ENCODE results near the gene FOSB.
A peak's percentile ranks its signal among the peaks of the same experiment; 100 is the strongest.

Gene FOSB

DNA sequence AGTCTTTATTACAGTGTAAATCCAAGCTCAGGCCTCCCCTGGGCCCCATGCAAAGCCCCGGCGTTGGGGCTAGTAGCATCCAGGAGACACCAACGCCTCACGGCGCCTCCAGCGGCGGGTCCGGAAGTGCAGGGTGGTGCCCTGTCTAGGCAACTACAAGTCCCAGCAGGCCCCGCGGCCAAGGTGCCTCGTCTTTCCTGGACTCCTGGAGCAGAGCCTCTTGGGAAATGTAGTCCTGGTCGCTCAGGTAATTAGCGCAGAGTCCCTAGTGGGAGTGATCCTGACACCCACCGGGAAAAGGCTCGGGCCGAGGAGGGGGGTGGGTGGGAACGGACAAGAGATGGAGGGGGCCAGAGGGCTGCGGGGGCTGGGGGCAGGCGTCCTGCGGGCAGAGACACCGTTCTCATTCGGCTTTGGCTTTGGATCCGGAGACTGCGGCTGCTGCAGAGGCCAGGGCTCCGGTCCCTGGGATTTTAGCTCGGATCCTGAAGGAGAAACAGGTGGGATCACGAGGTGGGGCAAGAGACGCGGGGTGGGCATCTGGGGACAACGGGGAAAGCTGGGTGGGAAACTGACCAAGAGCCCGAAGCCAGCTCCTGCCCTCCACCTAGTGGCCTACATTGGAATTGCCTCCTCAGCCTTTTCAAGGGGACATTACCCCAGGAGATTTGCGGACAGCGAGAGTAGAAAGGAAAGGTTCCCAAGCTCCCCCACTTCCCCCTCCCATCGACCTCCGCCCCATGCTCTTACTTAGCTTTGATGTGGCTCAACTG lies 17.7 kb downstream of the FOSB start:
- DNase-seq, result peak; percentile 88

DNA sequence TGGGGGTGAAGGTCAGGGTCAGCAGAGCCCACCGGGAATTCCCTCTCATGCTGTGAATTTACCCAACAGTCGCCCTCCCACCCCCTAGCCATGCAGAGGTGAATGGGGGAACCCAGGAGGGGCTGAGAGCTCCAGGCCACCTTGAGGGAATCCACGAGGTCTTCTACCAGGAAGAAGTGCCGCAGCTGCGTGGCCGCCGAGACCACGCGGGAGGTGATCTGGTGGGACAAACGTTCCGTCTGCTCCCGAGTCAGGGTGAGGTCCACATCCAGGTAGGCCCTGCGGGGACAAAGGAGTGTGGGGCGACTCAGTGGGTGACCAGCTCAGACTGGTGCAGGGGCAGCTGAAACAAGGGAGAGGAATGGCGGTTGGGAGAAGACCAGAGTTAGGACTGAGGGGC lies 20.9 kb downstream of the FOSB start:
- DNase-seq, result no peak

DNA sequence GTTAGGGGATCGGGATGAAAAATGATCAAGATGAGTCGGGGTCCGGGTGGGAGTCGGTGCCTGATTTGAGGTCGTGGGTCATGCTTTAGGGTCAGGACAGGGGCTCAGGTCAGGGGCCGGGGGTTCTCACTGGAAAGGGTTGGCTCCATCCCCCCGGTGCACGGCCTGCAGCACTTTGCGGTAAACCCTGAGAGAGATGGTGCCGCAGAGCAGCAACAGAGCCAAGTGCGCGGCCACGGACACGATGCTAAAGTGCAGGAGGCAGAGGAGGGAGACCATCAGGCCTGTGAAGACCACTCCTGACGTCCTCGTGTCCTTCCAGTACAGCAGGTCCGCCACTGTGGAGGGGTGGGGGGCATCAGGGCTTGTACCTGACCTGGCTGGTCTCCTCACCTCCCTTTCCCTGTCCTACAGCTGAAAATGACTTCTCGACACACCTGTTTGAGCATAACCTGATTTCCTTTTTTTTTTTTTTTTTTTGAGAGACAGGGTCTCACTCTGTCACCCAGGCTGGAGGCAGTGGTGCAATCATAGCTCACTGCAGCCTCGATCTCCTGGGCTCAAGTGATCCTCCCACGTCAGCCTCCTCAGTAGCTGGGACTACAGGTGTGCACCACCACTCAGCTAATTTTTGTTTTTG lies 21.5 kb downstream of the FOSB start:
- no peak for DNase-seq

DNA sequence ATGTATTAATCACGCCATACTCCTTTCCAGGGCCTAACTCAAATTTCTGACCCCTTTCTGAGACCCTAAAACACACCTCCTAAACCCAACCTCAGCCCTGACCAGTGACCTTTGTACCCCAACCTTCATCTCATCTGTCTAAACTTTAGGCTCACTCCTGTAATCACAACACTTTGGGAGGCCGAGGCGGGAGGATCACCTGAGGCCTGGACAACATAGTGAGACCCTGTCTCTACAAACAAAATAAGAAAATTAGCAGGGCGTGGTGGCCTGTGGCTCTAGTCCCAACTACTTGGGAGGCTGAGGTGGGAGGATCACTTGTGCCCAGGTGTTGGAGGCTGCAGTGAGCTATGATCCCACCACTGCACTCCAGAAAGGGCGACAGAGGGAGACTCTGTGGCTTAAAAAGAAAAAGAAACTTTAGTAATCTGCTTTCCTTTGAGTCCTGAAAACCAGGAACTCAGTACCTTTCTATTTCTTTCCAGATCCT lies 24.4 kb downstream of the FOSB start:
- DNase-seq, result no peak

DNA sequence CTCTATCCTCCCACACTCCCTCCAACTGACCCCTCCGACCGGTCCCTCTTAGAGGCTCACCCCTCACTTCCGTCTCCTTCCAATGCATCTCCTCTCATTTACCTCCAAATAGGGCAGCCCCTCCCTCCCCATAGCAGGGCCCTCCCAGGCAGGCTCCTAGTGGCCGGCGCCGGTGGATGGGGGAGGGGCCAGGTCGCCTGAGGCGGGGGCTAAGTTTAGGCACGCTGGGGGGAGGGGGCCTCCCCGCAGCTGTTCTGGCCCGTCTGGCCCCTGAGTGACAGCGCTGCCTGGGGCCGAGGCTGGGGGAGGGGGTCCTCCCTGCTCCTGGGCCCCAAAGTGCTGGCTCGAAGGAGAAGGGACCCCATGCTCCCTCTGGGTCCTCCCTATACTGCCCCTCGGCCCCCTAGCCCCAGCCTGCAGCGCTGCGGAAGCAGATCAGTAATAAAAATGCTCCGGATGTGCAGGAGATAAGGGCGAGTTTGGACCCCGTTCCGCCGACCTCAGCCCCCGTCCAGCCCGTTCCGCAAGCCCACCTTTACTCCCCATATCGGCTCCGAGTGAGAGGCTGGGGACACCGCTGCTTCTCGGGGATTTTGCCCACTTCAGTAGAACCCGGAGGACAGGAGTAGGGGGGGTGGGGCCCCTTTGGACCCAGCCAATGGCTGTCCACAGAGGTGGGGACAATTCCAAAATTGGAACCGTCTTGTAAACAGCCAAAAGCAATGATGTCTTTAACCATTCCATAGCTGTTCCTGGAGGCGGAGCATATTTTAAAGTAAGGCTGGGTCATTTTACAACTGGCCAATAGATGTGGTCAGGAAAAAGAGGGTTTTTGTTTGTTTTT lies 25.1 kb downstream of the FOSB start:
- DNase-seq, result no peak

DNA sequence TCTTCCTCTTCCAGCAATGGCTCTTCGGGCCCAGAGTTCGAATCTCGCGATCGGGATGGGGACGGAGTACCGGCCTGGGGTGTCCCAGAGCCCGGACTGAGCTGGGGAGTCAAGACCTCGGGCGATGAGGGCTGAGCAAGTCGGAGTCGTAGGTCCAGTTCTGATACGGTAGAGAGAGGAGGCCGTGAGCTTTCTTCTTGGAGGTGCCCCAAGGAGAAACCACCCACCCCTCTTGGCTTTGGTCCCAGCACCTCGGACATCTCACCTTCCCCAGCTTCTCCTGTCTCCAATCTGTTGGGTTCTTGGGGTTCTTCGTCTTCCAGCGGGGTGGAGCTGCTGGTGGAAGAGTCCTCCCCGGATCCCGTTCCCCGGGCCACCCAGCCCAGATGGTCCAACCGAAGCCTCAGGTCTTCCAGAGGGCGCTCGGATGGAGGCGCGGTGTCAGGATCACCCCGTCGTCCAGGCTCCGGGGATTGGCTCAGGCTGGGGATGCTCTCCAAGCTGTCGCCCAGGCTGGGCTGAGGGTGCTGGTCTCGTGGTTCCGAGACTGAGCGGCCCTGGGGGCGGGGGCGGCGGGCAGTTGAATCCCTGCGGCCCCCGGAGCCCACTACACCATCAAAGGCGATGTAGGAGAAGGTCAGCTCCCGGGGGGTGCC lies 26.6 kb downstream of the FOSB start:
- DNase-seq, result no peak

DNA sequence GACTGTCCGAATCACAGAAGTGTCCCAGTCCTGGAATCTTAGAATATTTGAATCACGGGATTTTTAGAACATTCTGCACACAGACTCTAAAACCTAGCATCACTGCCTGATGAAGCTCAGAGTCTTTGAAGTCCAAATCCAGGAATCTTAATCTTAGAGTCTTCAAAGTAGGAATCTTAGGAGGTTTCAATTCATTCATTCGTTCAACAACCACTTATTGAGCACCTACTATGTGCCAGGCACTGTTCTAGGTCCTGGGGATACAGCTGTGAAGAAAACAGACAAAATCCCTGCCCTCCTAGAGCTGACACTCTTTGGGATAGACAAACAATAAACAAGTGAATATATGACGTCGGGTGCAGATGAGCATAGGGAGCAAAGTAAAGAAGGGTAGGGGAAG lies 27.4 kb downstream of the FOSB start:
- DNase-seq, result no peak

DNA sequence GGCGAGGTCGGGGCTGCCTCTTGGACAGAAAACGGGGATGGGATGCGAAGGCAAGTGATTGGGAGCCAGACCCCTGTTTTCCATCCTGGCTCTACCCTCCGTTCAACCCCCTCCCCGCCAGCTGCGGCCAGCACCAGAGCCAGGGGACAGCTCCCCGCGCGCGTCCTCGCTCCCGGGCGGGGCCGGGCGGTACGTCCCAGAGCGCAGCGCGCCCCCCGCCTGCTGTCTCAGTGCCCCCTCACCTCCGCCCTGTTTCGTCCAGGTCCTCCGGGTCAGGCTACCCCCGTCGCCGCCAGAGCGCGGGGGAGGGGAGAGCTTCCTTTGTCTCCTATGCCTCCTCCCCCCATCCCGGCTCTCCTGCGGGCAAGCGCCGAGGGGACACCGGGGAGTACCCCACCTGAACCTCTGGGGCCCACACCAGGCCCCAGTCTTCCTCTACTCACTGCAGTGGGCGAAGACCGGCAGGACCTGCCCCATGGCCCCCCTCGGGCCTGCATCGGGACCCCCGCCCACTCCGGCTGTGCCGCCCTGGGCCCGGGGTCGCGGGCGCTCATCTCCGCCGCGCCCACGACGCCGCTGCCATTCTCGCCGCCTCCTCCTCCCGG lies 28.7 kb downstream of the FOSB start:
- DNase-seq, result no peak

DNA sequence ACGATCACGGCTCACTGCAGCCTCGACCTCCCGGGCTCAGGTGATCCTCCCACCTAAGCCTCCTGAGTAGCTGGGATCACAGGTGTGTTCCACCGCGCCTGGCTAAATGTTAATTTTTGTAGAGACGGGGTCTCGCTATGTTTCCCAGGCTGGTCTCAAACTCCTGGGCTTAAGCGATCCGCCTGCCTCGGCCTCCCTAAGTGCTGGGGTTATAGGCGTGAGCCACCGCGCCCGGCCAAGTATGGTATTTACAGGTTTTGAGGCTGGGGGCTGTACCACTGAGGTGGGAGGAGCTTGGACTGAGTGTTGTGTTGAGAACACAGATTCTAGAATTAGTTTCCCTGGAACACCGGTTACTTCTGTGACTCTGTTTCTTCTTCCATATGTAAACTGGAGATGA lies 30.0 kb downstream of the FOSB start:
- no peak for DNase-seq

DNA sequence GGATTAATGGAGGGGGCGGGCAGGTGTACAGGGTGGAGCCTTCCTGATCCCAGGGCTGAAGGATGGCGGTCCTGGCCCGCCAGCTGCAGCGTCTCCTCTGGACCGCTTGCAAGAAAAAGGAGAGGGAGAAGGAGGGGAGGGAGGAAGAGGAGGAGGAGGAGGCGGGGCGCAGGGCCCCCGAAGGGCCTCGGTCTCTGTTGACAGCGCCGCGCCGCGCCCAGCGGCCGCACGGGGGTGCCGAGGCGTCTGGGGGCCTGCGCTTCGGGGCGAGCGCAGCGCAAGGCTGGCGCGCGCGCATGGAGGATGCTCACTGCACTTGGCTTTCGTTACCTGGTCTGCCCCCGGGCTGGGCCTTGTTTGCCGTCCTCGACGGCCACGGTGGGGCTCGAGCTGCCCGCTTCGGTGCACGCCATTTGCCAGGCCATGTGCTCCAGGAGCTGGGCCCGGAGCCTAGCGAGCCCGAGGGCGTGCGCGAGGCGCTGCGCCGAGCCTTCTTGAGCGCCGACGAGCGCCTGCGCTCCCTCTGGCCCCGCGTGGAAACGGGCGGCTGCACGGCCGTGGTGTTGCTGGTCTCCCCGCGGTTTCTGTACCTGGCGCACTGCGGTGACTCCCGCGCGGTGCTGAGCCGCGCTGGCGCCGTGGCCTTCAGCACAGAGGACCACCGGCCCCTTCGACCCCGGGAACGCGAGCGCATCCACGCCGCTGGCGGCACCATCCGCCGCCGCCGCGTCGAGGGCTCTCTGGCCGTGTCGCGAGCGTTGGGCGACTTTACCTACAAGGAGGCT lies 30.8 kb downstream of the FOSB start, which contains the start of gene PPM1N:
PPM1N (plus strand) TSS at position 33 of the 785 bp plus-strand sequence; CDS start at position 63, 30 bp downstream.
- DNase-seq, result peak; percentile 23

DNA sequence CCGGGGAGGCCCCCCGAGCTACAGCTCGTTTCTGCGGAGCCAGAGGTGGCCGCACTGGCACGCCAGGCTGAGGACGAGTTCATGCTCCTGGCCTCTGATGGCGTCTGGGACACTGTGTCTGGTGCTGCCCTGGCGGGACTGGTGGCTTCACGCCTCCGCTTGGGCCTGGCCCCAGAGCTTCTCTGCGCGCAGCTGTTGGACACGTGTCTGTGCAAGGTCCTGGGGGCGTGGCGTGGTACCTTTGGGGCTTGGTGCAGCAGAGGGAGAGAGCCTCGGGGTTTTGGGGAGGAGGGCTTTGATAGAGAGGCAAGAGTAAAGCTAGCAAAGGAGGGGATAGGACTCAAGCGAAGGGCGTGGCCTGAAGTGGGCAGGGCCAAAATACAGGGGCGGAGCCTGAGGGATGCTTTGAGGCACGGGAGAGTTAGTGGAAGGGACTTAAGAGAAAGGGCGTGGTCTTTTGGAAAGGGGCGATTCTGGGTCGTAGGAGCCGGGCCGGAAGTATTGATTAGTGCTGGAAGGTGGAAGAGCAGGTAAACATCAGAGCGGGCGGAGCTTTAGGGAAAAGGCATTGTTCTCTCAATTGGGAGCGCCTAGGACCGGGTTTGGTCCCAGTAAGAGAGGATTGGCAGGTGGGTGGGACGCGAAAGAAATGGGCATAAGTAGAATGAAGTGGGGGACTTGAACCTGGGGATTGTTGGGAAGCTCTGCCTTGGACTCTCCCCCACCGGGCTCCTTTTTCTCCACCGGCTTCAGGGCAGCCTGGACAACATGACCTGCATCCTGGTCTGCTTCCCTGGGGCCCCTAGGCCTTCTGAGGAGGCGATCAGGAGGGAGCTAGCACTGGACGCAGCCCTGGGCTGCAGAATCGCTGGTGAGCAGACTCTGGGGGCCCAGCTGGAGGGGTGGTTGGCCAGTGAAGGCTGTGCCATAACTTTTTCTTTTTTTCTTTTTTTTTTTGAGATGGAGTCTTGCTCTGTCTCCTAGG lies 31.7 kb downstream of the FOSB start:
- no peak for DNase-seq

DNA sequence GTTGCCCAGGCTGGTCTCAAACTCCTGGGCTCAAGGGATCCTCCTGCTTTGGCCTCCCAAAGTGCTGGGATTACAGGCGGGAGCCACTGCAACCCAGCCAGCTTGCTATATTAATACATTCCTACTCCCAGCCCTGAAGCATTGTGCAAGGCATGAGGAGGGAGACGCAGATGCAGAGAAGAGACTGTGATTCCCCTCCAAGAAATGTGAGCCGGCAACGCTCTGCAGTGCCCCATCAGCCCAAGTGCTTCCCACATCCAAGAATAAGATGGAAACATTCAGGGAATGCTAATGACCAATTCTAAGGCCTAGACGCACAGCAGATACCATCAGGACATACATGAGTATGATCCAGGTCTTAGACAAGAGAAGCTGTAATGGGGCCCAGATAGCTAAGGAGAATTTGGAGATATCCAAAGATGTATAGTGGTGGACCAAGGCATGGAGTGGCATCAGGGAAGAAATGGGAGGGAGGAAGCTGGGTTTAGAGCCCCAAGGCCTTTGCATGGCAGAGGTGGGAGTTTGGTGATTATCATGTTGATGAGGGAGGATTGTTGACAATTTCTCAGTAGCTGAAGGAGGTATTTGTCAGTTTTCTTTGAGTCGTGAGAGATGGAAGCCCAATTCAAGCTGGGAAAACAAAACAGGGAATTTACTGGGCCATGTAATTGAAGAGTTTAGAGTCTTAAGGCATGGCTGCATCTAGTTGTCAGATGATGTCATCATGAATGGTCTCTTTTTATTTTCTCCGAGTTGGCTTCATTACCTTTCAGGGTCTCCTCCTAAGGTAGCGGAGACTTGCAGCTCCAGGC lies 33.3 kb downstream of the FOSB start:
- DNase-seq, result no peak

DNA sequence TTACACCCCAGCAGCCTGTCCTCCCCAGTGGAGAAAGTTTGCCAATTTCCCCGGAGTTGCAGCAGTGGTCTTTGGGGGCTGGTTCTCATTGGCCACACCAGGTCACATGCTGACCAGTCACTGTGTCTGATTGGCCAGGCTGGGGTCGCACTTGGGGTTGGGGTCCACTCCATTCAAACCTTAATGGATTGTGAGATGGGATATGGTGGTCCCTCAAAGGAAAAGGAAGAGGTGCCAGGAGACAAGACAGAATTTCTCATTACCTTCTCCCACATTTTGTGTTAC lies 33.9 kb downstream of the FOSB start:
- DNase-seq, result no peak

DNA sequence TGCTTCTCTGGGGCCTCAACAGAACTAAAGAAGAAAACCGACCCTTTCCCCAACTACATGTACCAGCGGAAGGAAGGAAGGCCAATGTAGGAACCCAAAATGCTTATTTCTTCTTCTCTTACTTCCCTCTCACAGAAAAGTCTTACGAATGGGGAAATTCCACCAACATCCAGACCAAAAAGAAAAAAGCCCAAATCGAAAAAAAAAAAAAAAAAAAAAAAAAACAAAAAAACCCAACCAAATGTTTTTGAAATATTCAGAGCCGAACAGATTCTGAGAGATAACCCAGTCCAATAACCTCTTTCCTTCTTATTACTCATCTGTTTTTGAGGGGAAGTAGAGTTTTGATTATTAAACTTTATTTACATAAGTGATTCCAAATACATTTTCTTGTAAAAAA lies 34.3 kb downstream of the FOSB start:
- no peak for DNase-seq

DNA sequence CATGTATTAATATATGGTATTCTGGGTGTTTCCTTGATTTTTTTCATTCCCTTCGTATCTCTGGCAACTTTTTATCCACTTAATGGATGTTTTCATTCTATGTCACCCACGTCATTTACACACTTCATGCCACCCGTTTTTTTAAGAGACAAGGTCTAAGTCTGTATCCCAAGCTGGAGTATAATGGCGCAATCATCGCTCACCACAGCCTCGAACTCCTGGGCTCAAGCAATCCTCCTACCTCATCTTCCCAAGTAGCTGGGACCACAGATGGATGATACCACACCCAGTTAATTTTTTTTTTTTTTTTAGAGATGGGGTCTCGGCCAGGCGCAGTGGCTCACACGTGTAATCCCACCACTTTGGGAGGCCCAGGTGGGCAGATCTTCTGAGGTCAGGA lies 36.1 kb downstream of the FOSB start:
- no peak for DNase-seq

DNA sequence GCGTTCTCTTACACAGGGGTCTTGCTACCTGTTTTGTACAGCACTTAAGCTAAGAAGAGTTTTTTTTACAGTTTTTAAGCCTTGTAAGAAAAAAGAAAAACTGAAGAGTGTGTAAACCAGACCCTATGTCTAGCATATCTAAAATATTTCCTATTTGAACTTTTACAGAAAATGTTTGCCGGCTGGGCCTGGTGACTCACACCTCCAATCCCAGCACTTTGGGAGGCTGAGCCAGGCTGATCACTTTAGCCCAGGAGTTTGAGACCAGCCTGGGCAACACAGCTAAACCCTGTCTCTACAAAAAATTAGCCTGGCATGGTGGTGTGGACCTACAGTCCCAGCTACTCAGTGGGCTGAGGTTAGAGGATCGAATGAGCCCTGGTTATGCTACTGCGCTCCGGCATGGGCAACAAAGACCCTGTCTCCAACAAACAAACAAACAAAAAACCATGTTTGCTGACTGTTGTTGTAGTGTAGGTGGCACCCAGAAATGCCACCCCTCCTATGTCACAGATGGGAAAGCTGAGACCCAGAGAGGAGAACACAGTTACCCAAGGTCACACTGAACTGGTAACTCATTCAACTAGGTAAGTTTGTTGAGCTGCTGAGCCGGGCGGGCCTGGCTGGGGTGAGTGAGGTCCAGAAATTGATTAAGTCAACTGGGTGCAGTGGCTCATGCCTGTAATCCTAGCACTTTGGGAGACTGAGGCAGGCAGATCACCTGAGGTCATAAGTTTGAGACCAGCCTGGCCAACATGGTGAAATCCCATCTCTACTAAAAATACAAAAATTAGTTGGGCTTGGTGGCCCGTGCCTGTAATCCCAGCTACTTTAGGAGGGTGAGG lies 37.6 kb downstream of the FOSB start:
- peak; percentile 33 for DNase-seq

DNA sequence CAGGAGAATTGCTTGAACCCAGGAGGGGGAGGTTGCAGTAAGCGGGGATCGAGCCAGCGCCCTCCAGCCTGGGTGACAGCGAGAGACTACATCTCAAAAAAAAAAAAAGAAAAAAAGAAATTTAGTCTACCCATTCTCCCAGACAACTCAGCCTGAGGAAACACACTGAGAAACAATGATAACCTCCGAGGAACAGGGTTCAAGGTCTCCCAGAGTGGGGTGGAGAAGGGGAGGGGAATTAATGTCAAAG lies 38.1 kb downstream of the FOSB start:
- DNase-seq, result no peak

DNA sequence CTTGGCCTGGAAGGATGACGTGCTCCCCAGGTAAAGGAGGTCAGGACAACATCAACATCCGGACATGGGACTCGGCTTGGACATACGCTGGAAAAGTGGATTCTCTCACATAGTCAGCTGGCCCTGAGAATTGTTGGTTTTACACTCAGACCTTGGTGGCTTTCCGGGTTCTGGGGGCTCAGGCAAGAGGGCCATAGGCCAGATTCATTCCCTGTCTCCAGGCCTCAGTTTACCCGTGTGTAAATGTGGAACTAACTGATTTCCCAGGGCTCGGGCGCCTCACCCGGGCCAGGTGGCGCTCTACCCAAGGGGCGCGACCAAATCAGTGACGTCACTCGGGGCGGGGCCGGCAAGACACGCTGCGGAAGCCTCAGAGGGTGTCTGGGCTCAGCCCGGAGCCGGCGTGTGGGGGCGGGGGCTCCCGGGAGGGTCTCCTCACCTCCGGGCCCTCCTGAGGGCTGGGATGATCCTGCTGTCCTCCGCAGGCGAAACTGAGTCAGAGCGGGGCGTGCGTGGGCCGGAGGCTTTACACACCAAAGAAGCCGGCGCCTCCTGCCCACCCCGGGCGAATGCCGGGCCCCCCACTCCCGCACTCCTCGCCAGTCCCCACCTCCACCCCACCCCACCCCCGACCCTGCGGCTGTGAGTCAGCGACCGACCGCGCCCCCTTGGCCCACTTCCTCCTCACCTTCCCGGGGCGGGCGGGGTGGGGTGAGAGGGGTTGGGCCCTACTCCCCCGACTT lies 38.6 kb downstream of the FOSB start:
- DNase-seq, result peak; percentile 91
